Loucy (cell line): ENCODE measurements around the gene ZNF79.

Experiments used
- CTCF ChIP-seq: fragments of 200-600 bp; sonication (generic); conservative IDR thresholded peaks from 2 replicates; pipeline ENCODE4 v1.5.1; 2014; ENCODE audit warnings: mild to moderate bottlenecking, antibody characterized with exemption, low read length
- EZH2phosphoT487 ChIP-seq: fragments of 200-600 bp; IDR thresholded peaks from 2 replicates; pipeline ENCODE4 v1.6.1; 2018; ENCODE audit warnings: antibody characterized with exemption, mild to moderate bottlenecking, moderate library complexity, borderline replicate concordance

DNA sequence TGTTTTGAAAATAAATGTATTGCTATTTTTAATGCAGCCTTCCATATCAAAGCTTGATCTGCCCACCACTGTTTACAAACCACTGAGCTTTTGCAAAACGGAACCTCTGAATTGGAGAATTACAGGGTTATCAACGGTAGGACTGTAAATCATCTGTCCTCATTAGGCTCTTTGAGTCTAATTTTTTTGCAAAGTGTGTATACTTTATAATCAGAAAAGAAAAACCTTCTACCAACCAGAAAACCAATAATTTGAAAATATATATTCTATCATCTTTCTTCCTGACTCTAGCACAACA is 34.0 kb upstream of the ZNF79 start:
- TF ChIP-seq EZH2phosphoT487 (no peak), CTCF (no peak)
